GM19468 (cell line): ENCODE measurements around the gene ARL10.
"Not testable (repeated sequence)": the region's sequence is repeated elsewhere in the genome, so short reads cannot be mapped to it uniquely, and the experiment has no call there.

ENCODE experiments used
- ATAC-seq: cut with Tn5 transposase; IDR thresholded peaks from one replicate; pipeline ENCODE4 v1.9.1; 2021; ENCODE audit warnings: mild to moderate bottlenecking, moderate library complexity, moderate number of reproducible peaks; ENCODE audit not compliant: unreplicated experiment; ENCODE audit errors: extremely low read depth

Gene ARL10

DNA sequence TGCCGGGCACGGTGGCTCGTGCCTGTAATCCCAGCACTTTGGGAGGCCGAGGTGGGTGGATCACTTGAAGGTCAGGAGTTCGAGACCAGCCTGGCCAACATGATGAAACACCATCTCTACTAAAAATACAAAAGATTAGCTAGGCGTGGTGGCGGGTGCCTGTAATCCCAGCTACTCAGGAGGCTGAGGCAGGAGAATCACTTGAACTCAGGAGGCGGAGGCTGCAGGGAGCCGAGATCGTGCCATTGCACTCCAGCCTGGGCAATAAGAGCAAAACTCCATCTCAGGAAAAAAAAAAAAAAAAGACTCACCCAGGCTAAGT is 42.9 kb downstream of the ARL10 start:
- ATAC-seq: not testable (repeated sequence)

DNA sequence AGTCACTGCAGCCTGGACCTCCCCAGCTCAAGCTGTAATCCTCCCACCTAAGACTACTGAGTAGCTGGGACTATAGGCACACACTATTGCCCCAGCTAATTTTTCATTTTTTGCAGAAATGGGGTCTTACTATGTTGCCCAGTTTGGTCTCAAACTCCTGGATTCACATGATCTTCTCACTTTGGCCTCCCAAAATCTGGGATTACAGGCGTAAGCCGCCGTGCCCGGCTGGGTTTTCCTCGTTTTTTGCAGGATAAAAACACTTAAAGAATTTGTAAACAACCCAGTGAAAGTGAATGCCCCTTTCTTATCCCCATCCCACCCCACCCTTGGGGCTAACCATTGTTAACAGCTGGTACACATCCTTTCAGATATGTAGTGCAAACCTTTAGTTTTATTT is 43.3 kb downstream of the ARL10 start:
- ATAC-seq: no peak

DNA sequence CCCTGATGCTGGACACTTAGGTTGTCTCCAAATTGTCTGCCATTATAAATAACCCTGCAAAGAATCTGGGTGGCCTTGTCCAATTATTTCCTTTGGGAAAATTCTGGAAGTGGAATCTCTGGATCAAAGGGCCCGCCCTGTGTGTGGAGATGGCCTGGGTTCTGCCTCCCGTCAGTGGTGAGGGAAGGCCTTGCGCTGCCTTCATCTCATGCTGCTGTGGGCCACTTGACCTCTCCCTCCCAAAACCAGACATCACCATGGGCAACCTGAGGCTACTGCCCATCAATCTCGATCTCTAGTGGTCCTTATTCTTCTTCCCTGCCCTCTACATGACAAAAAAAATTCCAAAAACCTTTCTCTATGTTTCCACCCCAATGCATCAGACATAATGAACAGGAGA is 44.5 kb downstream of the ARL10 start:
- ATAC-seq: no peak

DNA sequence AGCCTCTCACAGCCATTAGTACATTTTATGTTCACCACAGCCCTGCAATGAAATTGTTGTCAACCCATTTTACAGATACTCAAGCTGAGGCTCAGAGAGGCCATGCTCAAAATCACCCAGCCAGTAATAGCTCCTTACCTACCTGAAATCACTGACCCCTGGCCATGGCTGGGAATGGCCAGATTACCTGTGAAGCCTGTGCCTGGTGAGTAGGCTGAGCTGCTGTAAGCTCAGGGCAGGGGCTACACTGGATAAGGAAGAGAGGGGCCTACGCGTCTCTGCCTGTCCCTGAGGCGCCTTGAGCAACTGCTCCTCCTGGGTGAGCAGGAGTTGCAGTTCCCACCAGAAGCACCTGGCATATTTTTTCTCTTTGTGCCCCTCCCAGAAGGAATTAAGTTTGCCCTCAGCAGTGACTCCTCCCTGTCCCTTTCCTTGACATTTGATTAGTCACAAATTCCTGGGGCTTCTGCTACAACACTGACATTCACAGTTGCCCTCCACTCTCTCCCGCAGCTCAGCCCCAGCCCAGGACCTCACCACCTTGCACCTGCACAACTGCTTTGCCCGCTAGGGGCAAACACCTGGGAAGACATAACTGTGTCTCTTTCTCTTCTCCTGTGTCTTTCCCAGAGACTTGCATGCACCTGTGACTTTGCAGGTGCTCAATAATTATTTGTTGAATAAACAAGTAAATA is 45.3 kb downstream of the ARL10 start:
- ATAC-seq: no peak

DNA sequence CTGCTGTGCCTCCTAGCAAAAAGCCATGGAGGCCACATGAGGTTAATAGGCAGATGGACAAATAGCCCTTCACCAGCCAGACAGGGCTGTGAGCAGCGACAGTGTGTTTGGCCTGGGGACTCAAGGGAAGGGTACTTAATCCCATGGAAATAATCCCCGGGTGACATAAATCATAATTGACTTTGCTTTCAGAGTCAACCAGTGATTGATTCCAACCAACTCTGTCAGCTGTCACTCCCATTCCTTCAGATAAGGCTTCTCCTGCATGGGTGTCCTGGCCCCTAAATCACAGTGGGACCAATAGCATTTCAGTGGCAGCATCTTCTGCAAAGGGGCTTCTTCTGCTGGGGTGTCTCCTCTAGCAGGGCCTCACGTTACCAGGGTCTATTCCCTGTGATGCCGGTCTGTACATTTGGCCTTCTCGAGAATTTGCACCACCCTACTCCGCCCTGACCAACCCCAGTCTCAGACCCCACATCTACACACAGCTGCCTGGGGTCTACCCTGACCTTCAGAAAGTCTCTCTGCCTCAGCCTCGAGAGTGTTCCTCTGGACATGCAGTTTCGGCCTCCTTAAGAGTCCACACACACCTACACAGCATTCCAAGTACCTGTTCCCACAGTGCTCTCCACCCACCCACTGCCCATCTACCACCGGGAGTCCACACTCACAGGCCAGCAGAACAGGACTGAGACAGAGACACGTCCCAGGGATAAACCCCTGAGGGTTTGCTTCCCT is 47.4 kb downstream of the ARL10 start:
- ATAC-seq: no peak

- no peak for ATAC-seq
Measured at GRCh38 chr5:176413255-176413565, 47.9 kb downstream of the ARL10 start.

DNA sequence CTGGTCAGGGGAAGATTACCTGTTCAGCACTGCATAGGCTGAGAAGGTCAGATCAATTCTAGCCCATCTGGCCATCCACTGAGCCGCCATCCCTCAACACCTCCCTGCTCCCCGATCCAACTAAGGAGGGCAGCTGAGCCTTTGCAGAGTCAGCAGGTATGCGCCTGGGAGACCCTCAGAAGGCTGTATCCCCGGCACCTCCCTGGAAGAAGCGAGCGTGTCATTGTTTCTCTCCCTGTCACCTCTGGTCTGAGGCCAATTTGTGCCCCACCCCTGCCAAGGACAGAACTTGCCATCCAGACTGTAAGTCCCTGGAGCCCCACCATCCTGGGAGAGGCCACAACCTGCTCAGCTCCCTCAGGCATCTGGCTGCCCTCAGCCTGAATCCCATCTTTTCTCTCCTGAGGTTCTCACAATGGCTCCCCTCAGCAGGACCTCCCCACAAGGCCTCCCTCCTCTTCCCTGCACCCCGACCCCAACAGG is 48.5 kb downstream of the ARL10 start:
- no peak for ATAC-seq

DNA sequence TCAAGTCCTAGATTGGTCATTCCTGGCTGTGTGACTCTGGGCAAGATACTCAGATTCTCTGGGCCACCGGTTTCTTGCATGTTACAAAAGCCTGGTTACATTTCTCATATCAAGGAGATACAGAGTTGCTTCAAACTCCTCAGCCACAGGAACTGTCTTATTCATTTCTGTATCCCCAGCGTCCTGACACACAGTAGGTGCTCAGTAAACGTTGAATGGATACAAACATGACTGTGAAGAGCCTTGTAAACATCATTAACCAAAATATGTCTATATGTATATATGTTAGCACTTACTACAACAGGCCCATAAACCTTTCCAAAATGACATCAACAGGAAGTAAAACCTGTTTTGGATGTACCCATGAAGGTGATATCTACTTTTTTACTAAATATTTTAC is 49.4 kb downstream of the ARL10 start:
- ATAC-seq: no peak

GRCh38 chr5:176415240-176415951 is 50.1 kb downstream of the ARL10 start:
- ATAC-seq: no peak

DNA sequence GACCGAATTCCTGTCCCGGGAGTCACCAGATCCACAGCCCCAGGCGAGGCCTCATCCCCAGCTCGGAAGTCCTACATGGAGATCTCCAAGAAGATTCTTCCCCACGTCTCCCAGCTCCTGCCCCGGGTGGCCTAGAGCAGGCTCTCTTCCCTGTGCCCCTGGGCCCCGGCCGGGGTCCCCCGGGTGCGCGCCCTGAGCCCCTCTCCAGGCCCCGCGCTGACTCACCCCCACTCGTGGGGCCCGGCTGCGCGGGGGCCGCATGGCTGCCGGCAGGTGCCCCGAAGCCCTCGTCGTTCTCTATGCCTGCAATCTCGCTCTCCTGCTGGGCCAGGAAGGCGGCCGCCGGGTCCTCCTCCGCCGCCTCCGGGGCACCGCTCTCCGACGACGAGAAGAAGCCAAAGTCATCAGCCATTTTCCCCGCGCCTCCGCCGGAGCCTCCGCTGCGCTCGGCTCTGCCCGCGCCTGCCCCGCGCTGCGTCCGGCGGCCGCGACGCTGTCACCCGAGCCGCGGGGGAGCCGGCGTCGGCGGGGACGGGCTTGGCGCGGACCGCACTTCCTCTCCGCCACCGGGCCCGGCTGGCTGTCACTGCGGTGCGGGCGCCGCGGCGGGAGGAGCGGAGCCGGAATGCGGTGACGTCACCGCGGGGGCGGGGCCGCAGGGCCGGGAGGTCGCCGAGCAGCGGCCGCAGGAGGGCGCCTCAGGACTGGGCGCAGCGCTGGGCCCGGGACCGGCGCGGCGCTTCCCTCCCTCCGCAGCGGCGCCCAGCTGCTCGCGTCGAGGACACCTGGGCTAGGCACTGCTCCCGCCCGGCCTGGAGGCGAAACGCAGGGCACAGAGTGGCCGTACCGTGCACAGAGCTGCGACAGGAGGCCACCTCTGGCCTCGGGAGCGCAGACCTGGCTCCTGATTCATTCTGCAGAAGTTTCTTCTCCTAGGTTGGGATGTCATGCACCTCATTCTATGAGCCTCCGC is 51.0 kb downstream of the ARL10 start, which contains the start of gene CLTB:
Gene CLTB (minus strand): TSS at position 588 of the 973 bp plus-strand sequence. CDS start 176 bp downstream, at position 412.
- peak; percentile 82 for ATAC-seq

GRCh38 chr5:176416965-176417364 is 51.7 kb downstream of the ARL10 start:
- no peak for ATAC-seq

DNA sequence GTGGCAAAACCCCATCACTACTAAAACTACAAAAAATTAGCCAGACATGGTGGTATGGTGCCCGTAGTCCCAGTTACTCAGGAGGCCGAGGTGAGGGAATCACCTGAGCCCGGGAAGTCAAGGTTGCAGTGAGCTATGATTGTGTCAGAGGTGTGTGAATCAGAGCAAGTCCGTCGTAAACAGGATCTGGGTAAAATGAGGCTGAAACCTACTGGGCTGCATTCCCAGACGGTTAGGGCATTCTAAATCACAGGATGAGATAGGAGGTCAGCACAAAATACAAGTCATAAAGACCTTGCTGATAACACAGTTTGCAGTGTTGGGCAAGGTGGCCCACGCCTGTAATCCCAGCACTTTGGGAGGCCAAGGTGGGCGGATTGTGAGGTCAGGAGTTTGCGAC is 53.0 kb downstream of the ARL10 start:
- ATAC-seq: no peak

DNA sequence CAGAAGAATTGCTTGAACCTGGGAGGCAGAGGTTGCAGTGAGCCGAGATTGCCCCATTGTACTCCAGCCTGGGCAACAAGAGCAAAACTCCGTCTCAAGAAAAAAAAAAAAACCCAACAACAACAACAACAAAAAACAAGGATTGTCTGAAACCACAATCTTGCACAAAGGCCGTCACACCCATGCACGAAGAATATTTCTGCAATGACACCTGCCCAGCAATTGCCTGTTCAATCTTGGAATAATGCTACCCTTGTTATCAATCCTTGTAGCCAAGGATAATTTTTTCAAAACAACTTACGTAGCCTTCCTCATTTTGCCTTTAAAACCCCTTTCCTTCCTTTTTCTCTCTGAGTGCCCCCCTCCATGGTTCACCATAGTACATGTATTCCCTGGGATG is 54.8 kb downstream of the ARL10 start:
- no peak for ATAC-seq

- no peak for ATAC-seq
Measured at GRCh38 chr5:176420972-176421544, 55.8 kb downstream of the ARL10 start.

GRCh38 chr5:176424181-176424580 is 58.9 kb downstream of the ARL10 start:
- ATAC-seq: no peak

- ATAC-seq: no peak
Measured at GRCh38 chr5:176425138-176425537, 59.9 kb downstream of the ARL10 start.

GRCh38 chr5:176425791-176426190 is 60.5 kb downstream of the ARL10 start:
- ATAC-seq: no peak

GRCh38 chr5:176426876-176427275 is 61.6 kb downstream of the ARL10 start:
- no peak for ATAC-seq

GRCh38 chr5:176427971-176428370 is 62.7 kb downstream of the ARL10 start:
- no peak for ATAC-seq

DNA sequence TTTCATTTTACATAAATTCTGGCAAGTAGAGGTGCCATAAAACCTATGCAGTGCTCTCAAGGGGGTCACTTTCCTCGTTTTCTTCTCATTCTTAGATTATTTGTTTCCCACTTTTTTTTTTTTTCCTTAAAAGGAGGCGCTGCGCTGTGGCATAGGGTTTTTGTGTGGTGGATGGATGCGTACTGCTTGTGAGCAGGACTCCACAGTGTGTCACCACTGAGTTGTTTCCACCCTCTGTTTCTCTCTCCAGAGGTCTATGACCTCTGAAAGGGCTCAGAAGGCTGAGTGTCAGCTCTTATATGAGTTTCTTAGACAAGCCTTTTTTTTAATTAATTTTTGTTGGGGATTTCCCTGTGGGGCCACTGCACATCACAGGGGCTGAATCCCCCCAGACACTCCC is 64.7 kb downstream of the ARL10 start:
- ATAC-seq: no peak
